Urinary bladder (tissue), 4 donors: ENCODE results near the gene EPM2A. TPM values are rescaled to one million over a fixed set of nuclear protein-coding genes. Genes with fewer than 3 reads are reported as not detected.

Experiments
- DNase-seq: peaks from one replicate; pipeline ENCODE4 v3.0.0-alpha.2; 2015; ENCODE audit errors: extremely low spot score
- H3K27ac ChIP-seq: one replicate; pipeline ENCODE4 v1.5.1; 2013; ENCODE audit warnings: low read depth, mild to moderate bottlenecking, moderate library complexity
- H3K36me3 ChIP-seq: one replicate; pipeline ENCODE4 v1.6.1; 2013; ENCODE audit warnings: mild to moderate bottlenecking, moderate library complexity; ENCODE audit not compliant: insufficient read depth
- H3K4me1 ChIP-seq: one replicate; pipeline ENCODE4 v1.6.1; 2013; ENCODE audit warnings: mild to moderate bottlenecking, moderate library complexity; ENCODE audit not compliant: insufficient read depth
- H3K4me3 ChIP-seq: one replicate; pipeline ENCODE4 v1.5.1; 2013; ENCODE audit warnings: low read depth, low read length
- WGBS: extraction: QIAGEN DNeasy Blood & Tissue Kit; methylation state at CpG from one replicate; pipeline ENCODE4 v1.1.7; 2013; 5-methylcytosine and 5-hydroxymethylcytosine counted together
- polyA plus RNA-seq: library from polyadenylated mRNA; stranded (reverse); fragments of 200-250 nt; gene quantifications from one replicate; pipeline ENCODE4 v1.2.3, GENCODE V29; 2013
- total RNA-seq: library from RNA; depleted of rRNA; stranded (reverse); fragments of >200 nt; gene quantifications from one replicate; pipeline ENCODE4 v1.2.3, GENCODE V29; 2014
- donor health status: healthy with polysubstance abuse.
- donor health status: healthy.

Gene EPM2A
- total and polyA plus RNA-seq, 2 donors = 22.5 to 25.3 TPM

DNA sequence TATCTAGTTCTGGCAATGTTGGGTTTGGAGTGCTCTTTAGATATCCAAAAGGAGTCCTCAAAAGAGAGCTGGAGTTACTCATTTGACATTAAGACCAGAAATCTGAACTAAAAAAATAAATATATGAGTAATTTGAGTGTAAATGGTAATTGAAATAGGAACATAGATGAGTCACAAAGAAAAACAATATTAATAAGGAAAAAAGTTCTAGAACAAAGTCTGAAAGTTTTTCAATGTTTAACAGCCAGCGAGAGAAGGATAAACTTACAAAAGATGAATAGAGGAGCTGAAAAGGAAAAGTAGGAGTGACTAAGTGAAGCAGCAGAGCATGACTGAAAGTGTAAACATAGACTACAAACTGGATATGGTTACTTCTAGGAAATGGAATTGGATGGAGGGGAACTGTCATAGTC is 46.8 kb downstream of the EPM2A start:
- no peak for DNase-seq
- Histone ChIP-seq H3K36me3 (no peaks in the 10 kb centered on the region), H3K4me1 (no peaks in the 10 kb centered on the region), H3K4me3 (no peak overlapping the region), H3K27ac (no peak overlapping the region)
- 83% methylated on average over 1 of the region's 1 CpG for WGBS

DNA sequence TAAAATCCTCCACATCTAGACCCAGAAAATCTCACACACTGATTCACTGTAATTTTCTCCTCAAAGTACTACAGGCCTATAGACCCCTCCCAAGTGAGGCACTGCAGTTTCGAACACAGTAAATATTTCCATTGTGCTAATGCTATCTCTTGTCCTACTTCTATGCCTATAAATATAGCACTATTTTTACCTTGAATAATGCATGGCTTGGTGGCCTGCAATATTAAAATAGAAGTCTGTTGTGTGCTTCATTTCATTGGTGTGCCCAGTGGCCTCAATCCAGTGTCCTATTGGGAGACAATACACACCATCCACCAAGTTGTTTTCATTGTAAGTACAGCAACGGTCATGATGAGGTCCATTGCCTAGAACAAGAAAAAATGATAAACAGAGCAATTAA is 49.4 kb downstream of the EPM2A start:
- DNase-seq = no peak
- H3K4me1 ChIP-seq = no peaks in the 10 kb centered on the region
- no peaks in the 10 kb centered on the region for H3K36me3 ChIP-seq
- WGBS = 73% methylated on average over 2 of the region's 2 CpGs
- H3K4me3 ChIP-seq = no peak overlapping the region
- H3K27ac ChIP-seq = no peak overlapping the region

DNA sequence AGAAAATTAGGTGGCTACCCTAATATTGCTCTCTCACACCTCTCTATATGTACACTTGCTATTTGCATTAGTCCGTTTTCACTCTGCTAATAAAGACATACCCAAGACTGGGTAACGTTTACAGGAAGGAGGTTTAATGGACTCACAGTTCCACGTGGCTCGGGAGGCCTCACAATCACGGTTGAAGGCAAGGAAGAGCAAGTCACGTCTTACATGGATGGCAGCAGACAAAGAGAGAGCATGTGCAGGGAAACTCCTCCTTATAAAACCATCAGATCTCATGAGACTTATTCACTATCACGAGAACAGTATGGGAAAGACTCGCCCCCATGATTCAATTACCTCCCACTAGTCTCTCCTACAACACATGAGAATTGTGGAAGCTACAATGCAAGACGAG is 53.4 kb downstream of the EPM2A start:
- Histone ChIP-seq H3K36me3 (no peaks in the 10 kb centered on the region), H3K4me3 (no peak overlapping the region), H3K27ac (no peak overlapping the region), H3K4me1 (no peaks in the 10 kb centered on the region)
- 91% methylated on average over 9 of the region's 9 CpGs for WGBS
- DNase-seq = no peak

DNA sequence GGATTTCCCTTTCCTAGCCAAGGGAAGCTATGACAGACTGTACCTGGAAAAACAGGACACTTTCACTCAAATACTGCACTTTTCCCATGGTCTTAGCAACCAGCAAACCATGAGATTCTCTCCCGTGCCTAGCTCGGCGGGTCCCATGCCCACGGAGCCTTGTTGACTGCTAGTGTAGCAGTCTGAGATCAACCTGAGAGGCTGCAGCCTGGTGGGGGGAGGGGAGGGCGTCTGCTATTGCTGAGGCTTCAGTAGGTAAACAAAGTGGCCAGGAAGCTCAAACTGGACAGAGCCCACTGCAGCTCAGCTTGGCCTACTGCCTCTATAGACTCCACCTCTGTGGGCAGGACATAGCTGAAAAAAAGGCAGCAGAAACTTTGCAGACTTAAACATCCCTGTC is 61.8 kb downstream of the EPM2A start:
- no peak overlapping the region for H3K27ac ChIP-seq
- WGBS = 84% methylated on average over 5 of the region's 5 CpGs
- H3K36me3 ChIP-seq = no peaks in the 10 kb centered on the region
- H3K4me1 ChIP-seq = no peaks in the 10 kb centered on the region
- H3K4me3 ChIP-seq = no peak overlapping the region
- no peak for DNase-seq

DNA sequence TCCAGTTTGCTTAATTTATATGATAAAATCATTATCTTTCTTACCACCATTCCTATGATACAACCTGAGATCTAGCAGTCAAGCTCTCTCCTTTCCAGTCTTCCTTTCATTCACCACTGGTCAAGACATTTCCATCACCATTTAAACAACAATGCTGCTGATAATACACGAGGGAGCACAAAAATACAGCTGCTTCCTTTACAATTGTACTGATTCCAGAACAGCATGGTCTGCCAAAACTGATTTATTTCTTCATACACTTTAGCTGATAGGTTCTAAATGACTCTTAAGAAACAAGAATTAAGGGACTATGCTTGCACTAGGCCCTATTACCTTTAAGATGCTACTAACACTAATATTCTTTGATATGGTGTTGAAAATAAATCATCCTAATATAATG is 65.0 kb downstream of the EPM2A start:
- Histone ChIP-seq H3K27ac (no peak overlapping the region), H3K4me1 (no peaks in the 10 kb centered on the region), H3K36me3 (no peaks in the 10 kb centered on the region), H3K4me3 (no peak overlapping the region)
- 24% methylated on average over 1 of the region's 1 CpG for WGBS
- DNase-seq = no peak

DNA sequence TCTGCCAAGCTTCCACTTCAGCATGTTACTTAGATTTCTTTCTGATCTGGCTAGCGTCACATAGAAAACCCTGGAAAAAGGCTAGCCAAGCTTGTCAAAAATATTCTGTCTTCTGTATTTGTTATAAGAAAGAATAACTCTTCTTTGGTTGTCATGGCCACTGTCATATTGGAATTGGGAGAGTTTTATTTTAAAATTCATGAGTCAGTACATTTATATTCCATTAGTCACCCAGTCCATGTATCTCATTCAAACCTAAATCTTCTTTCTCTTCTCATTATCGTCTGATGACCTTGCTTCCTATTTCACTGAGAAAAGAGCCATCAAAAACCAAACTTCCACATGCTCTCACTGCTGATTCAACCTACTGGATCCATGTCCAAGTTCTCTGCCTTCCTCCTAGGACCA is 65.7 kb downstream of the EPM2A start:
- WGBS = 40% methylated on average over 2 of the region's 2 CpGs
- H3K4me1 ChIP-seq = no peaks in the 10 kb centered on the region
- no peak overlapping the region for H3K27ac ChIP-seq
- no peak for DNase-seq
- no peaks in the 10 kb centered on the region for H3K36me3 ChIP-seq
- no peak overlapping the region for H3K4me3 ChIP-seq

DNA sequence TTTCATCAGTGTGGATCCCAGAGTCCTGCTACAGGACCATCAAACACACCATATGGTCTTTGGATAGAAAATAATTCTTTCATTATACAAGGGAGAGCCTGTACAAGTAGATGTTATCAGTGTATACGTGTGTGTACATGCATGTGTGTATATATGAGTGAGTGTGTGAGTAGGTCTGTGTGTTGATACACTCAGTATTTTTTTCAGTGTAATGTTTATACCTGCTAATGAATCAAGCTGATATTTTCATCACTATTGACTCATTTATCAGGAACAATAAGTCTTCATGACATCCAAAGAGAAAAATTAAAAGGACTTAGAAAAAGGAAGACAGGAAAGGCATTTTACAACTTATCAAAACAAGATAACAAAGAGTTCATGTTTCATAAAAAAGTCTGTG is 66.5 kb downstream of the EPM2A start:
- H3K36me3 ChIP-seq = no peaks in the 10 kb centered on the region
- H3K4me3 ChIP-seq = no peak overlapping the region
- no peaks in the 10 kb centered on the region for H3K4me1 ChIP-seq
- WGBS = 38% methylated on average over 1 of the region's 1 CpG
- H3K27ac ChIP-seq = no peak overlapping the region
- no peak for DNase-seq

DNA sequence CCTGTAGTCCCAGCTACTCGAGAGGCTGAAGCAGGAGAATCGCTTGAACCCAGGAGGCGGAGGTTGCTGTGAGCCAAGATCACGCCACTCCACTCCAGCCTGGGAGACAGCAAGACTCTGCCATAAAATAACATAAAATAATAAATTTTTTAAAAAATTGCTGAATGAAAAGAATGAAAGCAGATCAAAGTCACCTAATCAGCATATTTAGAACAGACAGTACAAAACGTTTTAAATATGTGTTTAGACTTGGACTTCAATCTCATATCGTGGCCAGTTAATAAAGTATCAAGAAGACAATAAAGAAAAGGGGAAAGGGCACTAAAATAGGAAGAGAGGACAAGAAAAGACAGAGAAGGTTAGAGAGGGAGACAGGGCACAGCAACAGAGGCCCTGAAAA is 74.6 kb downstream of the EPM2A start:
- Histone ChIP-seq H3K27ac (no peak overlapping the region), H3K4me3 (no peak overlapping the region), H3K4me1 (no peaks in the 10 kb centered on the region), H3K36me3 (no peaks in the 10 kb centered on the region)
- DNase-seq = no peak
- 87% methylated on average over 6 of the region's 6 CpGs for WGBS

DNA sequence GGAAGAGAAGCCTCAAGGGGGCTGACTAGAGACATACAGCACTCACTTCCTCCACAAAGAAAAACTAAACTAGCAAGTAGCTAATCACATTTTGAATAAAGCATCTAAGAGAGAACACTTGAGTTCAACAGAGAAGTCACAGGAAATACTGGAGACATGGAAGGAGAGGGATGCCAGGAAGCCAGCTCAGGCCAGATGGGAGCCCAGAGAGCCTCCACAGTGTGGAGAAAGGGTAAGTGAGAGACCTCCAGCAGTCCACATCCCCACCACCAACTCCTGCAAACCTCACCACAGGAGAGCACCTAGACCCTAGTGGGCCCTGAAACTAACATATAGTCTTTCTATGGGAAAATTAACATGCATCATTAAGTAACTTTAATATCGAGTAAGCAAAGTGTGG is 79.2 kb downstream of the EPM2A start:
- H3K36me3 ChIP-seq = no peaks in the 10 kb centered on the region
- H3K4me1 ChIP-seq = no peaks in the 10 kb centered on the region
- no peak for DNase-seq
- WGBS = 91% methylated on average over 1 of the region's 1 CpG
- H3K27ac ChIP-seq = no peak overlapping the region
- H3K4me3 ChIP-seq = no peak overlapping the region

DNA sequence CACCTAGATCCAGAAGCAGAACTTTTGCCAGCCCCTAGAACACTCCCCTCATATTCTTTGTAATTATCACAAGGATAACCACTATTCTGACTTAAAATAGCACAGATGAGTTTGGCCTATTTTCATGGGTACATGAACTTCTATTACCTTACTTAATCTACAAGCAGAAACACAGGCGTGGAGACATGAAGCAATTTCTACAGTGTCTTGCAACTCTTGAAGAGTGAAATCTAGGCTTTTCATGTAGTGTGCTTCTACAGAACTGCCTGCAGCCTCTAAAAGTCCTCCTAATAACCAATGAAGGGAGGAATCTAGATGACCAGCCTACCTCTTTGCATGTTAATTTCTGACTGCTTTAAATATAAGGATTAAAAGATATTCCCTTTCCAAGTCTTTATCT is 82.7 kb downstream of the EPM2A start:
- H3K4me1 ChIP-seq = no peaks in the 10 kb centered on the region
- DNase-seq = no peak
- H3K4me3 ChIP-seq = no peak overlapping the region
- no peaks in the 10 kb centered on the region for H3K36me3 ChIP-seq
- no peak overlapping the region for H3K27ac ChIP-seq
- WGBS = 91% methylated on average over 1 of the region's 1 CpG

DNA sequence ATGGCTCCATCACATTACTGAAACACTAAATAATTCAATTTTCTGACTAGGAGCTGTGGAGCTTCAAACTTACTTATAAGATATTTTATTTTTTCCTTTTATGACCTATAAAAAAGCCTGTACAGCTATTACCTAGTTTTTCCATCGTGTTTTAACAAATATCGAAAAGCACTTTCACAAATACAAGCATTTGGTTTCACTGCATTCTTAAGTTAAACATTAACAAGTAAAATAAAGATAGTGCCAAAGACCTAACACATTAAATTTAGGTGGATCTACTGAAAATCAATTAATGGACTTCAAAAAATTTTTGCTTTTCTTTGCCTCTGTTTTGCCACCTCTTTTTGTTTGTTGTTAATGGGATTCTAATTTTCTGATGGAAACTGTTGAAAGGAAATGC is 83.3 kb downstream of the EPM2A start:
- H3K27ac ChIP-seq = no peak overlapping the region
- WGBS = 86% methylated on average over 2 of the region's 2 CpGs
- H3K36me3 ChIP-seq = no peaks in the 10 kb centered on the region
- no peak overlapping the region for H3K4me3 ChIP-seq
- H3K4me1 ChIP-seq = no peaks in the 10 kb centered on the region
- no peak for DNase-seq

DNA sequence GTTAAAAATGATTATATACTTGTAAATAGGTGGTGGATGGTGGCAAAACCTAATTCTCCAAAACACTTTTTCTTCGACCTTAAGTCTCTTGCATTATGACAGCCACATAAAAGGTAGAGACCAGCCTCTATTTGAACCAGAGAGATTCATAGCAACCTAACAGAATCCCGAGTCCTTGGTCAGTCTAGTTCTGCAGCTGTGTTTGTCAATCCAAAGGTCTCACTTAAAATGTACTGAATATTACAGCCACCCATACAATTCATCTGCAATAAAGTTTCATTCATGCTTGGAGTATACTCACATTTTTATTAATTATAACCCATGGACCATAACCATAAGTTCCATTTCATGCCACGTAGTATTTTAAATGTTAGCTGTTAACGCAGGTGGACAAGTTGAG is 87.2 kb downstream of the EPM2A start:
- Histone ChIP-seq H3K36me3 (no peaks in the 10 kb centered on the region), H3K4me3 (no peak overlapping the region), H3K27ac (no peak overlapping the region), H3K4me1 (no peaks in the 10 kb centered on the region)
- WGBS = 97% methylated on average over 4 of the region's 4 CpGs
- no peak for DNase-seq

DNA sequence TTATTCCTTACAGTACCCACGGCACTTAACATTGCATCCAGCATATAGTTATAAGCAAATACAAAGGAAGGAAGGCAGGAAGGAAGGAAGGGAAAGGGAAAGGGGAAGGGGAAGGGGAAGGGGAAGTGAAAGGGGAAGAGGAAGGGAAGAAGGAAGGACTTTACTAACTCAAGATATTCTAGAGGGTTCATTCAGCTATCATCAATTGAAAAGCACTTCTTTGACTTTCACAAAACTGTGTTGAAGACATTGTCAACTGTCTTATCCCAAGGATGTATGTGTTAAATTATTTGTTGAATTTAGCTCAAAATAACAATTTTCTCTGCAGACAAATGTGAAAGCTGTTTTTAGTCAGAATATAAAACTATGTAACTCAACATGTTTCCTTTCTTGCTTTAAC is 87.7 kb downstream of the EPM2A start:
- DNase-seq = no peak
- Histone ChIP-seq H3K27ac (no peak overlapping the region), H3K4me3 (no peak overlapping the region), H3K36me3 (no peaks in the 10 kb centered on the region), H3K4me1 (no peaks in the 10 kb centered on the region)
- WGBS = 89% methylated on average over 1 of the region's 1 CpG

DNA sequence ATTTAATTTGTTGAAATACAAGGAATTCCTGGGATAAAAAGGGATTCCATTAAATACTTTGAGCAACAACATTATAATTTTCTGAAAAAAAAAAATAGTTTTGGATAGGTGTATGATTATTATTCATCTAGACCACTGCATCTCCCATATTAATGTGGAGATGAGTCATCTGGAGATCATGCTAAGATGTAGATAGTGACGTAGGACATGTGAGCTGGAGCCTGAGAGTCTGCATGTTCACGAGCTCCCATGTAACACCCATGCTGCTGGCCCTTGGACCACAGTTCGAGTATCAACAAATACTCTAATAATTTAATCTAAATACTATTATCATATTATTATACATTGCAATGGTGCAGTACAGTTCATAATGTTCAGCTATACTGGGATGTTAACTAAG is 91.6 kb downstream of the EPM2A start:
- H3K36me3 ChIP-seq = no peaks in the 10 kb centered on the region
- no peak for DNase-seq
- H3K4me1 ChIP-seq = no peaks in the 10 kb centered on the region
- no peak overlapping the region for H3K27ac ChIP-seq
- no peak overlapping the region for H3K4me3 ChIP-seq
- WGBS = 77% methylated on average over 3 of the region's 3 CpGs

DNA sequence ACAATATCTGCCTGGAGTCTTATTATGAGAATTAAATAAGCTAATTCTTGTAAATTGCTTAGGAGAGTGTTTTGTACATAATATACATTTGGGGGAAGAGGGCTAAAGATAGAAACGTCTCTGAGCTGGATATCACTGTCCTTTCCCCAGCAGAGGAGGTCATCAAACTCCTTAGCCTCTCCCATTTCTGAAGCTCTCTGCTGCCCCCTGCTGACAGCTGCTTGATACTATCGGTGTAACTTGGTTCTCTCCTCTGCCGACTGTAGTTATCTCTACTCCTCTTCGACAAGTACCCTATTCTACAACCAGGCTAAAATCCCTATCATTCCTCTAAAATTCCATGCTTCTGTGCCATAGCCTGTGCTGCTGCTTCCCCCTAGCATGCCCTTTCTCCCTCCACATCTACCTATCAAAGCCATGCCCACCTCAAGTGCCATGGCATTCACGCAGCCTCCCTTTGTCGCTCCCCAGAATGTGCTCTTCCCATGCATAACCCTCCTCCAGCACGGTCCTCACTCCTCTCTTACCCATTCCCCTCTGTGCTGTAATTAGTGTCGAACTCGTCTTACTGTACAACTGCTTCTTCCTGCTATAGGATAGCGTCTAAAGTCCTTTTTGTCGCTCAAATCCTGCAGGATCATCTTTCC is 101.2 kb downstream of the EPM2A start:
- 50% methylated on average over 11 of the region's 11 CpGs for WGBS
- peak; percentile 54 for DNase-seq
- no peak overlapping the region for H3K27ac ChIP-seq

More for the DNA sequence above, 101.2 kb downstream of the EPM2A start:
- no peak overlapping the region for H3K4me3 ChIP-seq
- peaks cover 2% of the 10 kb centered on the region for H3K36me3 ChIP-seq
- no peaks in the 10 kb centered on the region for H3K4me1 ChIP-seq
